DMS 273 (cell line): Measurements from ENCODE around the gene EPO.
A peak's percentile ranks its signal among the peaks of the same experiment; 100 is the strongest.

Experiments used
- DNase-seq: peaks from one replicate; lab custom pipeline; 2025; ENCODE audit not compliant: unreplicated experiment; lab: John Stamatoyannopoulos, UW

The EPO gene

GRCh38 chr7:100682991-100683658, 37.1 kb upstream of the EPO start:
- DNase-seq: no peak

- no peak for DNase-seq
Measured at GRCh38 chr7:100683659-100684533, 36.4 kb upstream of the EPO start.

GRCh38 chr7:100684534-100685042, 35.7 kb upstream of the EPO start:
- DNase-seq: no peak

GRCh38 chr7:100685049-100685605, 35.1 kb upstream of the EPO start:
- DNase-seq: no peak

GRCh38 chr7:100685631-100686145, 34.6 kb upstream of the EPO start:
- no peak for DNase-seq

- DNase-seq: no peak
Measured at GRCh38 chr7:100686201-100686821, 34.0 kb upstream of the EPO start.

- DNase-seq: no peak
Measured at GRCh38 chr7:100686822-100687211, 33.5 kb upstream of the EPO start.

- DNase-seq: no peak
Measured at GRCh38 chr7:100687261-100687660, 33.0 kb upstream of the EPO start.

- no peak for DNase-seq
Measured at GRCh38 chr7:100687751-100688300, 32.4 kb upstream of the EPO start.

- DNase-seq: no peak
Measured at GRCh38 chr7:100688326-100688860, 31.9 kb upstream of the EPO start.

GRCh38 chr7:100689230-100690135, 30.8 kb upstream of the EPO start:
- DNase-seq: no peak

GRCh38 chr7:100691676-100692577, 28.3 kb upstream of the EPO start:
- peak; percentile 95 for DNase-seq

GRCh38 chr7:100692578-100692961, 27.7 kb upstream of the EPO start:
- DNase-seq: peak; percentile 54

GRCh38 chr7:100693312-100694097, 26.8 kb upstream of the EPO start:
- DNase-seq: peak; percentile 79

- DNase-seq: peak; percentile 94
Measured at GRCh38 chr7:100694098-100694745, 26.0 kb upstream of the EPO start, which contains the start of gene GIGYF1. Gene GIGYF1, minus strand, starts transcription at chr7:100694250. Its CDS starts 6,012 bp downstream, at chr7:100688238.

GRCh38 chr7:100696123-100696521, 24.1 kb upstream of the EPO start:
- DNase-seq: no peak

GRCh38 chr7:100699018-100699417, 21.2 kb upstream of the EPO start:
- no peak for DNase-seq
